Mesendoderm (in vitro differentiated cells): ENCODE measurements around the gene COQ10A.

Source experiments
- DNase-seq: peaks from one replicate; pipeline ENCODE4 v3.0.0; 2013
- H2AK5ac ChIP-seq: 2 replicates; pipeline ENCODE4 v1.6.1; 2013; ENCODE audit warnings: low read length, inconsistent platforms
- H2BK120ac ChIP-seq: 2 replicates; pipeline ENCODE4 v1.6.1; 2013; ENCODE audit warnings: low read depth, mild to moderate bottlenecking, low read length, moderate library complexity, mixed read lengths
- H2BK15ac ChIP-seq: replicated peaks from 2 replicates; pipeline ENCODE4 v1.6.1; 2013; ENCODE audit warnings: low read depth, mild to moderate bottlenecking, moderate library complexity
- H2BK5ac ChIP-seq: 2 replicates; pipeline ENCODE4 v1.6.1; 2013; ENCODE audit warnings: low read length, inconsistent platforms
- H3K18ac ChIP-seq: 2 replicates; pipeline ENCODE4 v1.6.1; 2013; ENCODE audit warnings: mild to moderate bottlenecking, low read length, mixed read lengths
- H3K23ac ChIP-seq: one replicate; pipeline ENCODE4 v1.6.1; 2013; ENCODE audit warnings: low read length
- H3K27ac ChIP-seq: 2 replicates; pipeline ENCODE4 v1.5.1; 2013; ENCODE audit warnings: low read depth, mild to moderate bottlenecking, inconsistent platforms, low read length, moderate library complexity
- H3K27me3 ChIP-seq: 2 replicates; pipeline ENCODE4 v1.6.1; 2013; ENCODE audit warnings: low read length, control low read depth, mild to moderate bottlenecking, inconsistent platforms; ENCODE audit not compliant: insufficient read depth, poor library complexity
- H3K36me3 ChIP-seq: 2 replicates; pipeline ENCODE4 v1.6.1; 2013; ENCODE audit warnings: low read length, inconsistent platforms; ENCODE audit not compliant: control insufficient read depth, insufficient read depth
- H3K4ac ChIP-seq: one replicate; pipeline ENCODE4 v1.6.1; 2013; ENCODE audit warnings: low read depth, mild to moderate bottlenecking, low read length, moderate library complexity
- H3K4me1 ChIP-seq: 2 replicates; pipeline ENCODE4 v1.6.1; 2013; ENCODE audit warnings: low read depth, low read length, inconsistent platforms; ENCODE audit not compliant: control insufficient read depth
- H3K4me2 ChIP-seq: 2 replicates; pipeline ENCODE4 v1.6.1; 2013; ENCODE audit warnings: low read length
- H3K4me3 ChIP-seq: 2 replicates; pipeline ENCODE4 v1.5.1; 2013; ENCODE audit warnings: mild to moderate bottlenecking, low read length
- H3K56ac ChIP-seq: one replicate; pipeline ENCODE4 v1.6.1; 2013; ENCODE audit warnings: low read length
- H3K79me1 ChIP-seq: 2 replicates; pipeline ENCODE4 v1.6.1; 2013; ENCODE audit warnings: low read length, inconsistent platforms
- H3K79me2 ChIP-seq: 2 replicates; pipeline ENCODE4 v1.6.1; 2013; ENCODE audit warnings: mild to moderate bottlenecking, low read length; ENCODE audit not compliant: control insufficient read depth, insufficient read depth
- H3K9ac ChIP-seq: 2 replicates; pipeline ENCODE4 v1.6.1; 2013; ENCODE audit warnings: low read length, inconsistent platforms
- H4K5ac ChIP-seq: one replicate; pipeline ENCODE4 v1.6.1; 2013; ENCODE audit warnings: low read length
- H4K8ac ChIP-seq: one replicate; pipeline ENCODE4 v1.6.1; 2013; ENCODE audit warnings: low read depth, mild to moderate bottlenecking, control low read depth, low read length, moderate library complexity
- WGBS: extraction: QIAGEN DNeasy Blood & Tissue Kit; methylation state at CpG from one replicate; pipeline ENCODE4 v1.1.7; 2013; ENCODE audit warnings: low lambda C conversion rate, missing lambda C conversion rate; ENCODE audit not compliant: insufficient coverage; ENCODE audit errors: extremely low coverage; 5-methylcytosine and 5-hydroxymethylcytosine counted together

The COQ10A gene

DNA sequence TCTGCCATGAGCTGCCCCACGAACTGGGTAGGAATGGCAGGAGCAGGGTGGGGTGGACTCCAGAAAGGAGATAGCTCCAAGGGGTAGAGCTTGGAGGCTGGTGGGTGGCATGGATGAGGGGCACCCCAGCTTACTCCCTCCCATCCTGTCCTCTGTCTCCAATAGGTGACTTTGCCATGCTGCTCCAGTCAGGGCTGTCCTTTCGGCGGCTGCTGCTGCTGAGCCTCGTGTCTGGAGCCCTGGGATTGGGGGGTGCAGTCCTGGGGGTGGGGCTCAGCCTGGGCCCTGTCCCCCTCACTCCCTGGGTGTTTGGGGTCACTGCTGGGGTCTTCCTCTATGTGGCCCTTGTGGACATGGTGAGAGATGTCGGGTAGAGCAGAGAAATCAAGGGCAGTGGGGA lies 29.8 kb upstream of the COQ10A start:
- Histone ChIP-seq H3K27me3 (no peaks in the 10 kb centered on the region), H2BK120ac (no peak overlapping the region), H2BK5ac (no peak overlapping the region), H3K36me3 (no peaks in the 10 kb centered on the region), H2AK5ac (no peak overlapping the region), H3K9ac (no peak overlapping the region), H3K27ac (no peak overlapping the region), H3K56ac (no peak overlapping the region), H3K23ac (no peak overlapping the region), H2BK15ac (no peak overlapping the region), H3K4me2 (no peak overlapping the region), H3K4me1 (no peaks in the 10 kb centered on the region), H3K4me3 (no peak overlapping the region), H4K8ac (no peak overlapping the region), H3K79me2 (no peaks in the 10 kb centered on the region), H3K79me1 (no peaks in the 10 kb centered on the region), H3K18ac (no peak overlapping the region), H4K5ac (no peak overlapping the region), H3K4ac (no peak overlapping the region)
- DNase-seq: no peak
- no CpG with 5 or more reads among the region's 5 CpGs for WGBS

DNA sequence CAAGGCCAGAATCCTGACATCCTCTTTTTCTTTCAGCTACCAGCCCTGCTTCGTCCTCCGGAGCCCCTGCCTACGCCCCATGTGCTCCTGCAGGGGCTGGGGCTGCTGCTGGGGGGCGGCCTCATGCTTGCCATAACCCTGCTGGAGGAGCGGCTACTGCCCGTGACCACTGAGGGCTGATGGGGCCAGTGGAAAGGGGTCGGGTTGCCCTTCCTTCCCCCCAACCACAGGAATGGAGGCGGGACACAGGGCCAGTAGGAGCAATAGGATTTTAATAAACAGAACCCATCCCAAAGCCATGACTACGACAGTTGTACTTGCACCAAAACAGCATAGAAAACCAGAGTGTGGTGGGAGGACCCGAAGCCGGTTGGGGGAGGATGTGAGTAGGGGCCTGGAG lies 29.2 kb upstream of the COQ10A start:
- Histone ChIP-seq H3K36me3 (no peaks in the 10 kb centered on the region), H3K9ac (no peak overlapping the region), H3K56ac (no peak overlapping the region), H3K18ac (no peak overlapping the region), H4K8ac (no peak overlapping the region), H3K79me1 (no peaks in the 10 kb centered on the region), H3K79me2 (no peaks in the 10 kb centered on the region), H3K27ac (no peak overlapping the region), H2BK15ac (no peak overlapping the region), H3K4me2 (no peak overlapping the region), H3K27me3 (no peaks in the 10 kb centered on the region), H2BK5ac (no peak overlapping the region), H2BK120ac (no peak overlapping the region), H3K4ac (no peak overlapping the region), H3K23ac (no peak overlapping the region), H2AK5ac (no peak overlapping the region), H3K4me3 (no peak overlapping the region), H3K4me1 (no peaks in the 10 kb centered on the region), H4K5ac (no peak overlapping the region)
- no CpG with 5 or more reads among the region's 11 CpGs for WGBS
- DNase-seq: peak; percentile 23

DNA sequence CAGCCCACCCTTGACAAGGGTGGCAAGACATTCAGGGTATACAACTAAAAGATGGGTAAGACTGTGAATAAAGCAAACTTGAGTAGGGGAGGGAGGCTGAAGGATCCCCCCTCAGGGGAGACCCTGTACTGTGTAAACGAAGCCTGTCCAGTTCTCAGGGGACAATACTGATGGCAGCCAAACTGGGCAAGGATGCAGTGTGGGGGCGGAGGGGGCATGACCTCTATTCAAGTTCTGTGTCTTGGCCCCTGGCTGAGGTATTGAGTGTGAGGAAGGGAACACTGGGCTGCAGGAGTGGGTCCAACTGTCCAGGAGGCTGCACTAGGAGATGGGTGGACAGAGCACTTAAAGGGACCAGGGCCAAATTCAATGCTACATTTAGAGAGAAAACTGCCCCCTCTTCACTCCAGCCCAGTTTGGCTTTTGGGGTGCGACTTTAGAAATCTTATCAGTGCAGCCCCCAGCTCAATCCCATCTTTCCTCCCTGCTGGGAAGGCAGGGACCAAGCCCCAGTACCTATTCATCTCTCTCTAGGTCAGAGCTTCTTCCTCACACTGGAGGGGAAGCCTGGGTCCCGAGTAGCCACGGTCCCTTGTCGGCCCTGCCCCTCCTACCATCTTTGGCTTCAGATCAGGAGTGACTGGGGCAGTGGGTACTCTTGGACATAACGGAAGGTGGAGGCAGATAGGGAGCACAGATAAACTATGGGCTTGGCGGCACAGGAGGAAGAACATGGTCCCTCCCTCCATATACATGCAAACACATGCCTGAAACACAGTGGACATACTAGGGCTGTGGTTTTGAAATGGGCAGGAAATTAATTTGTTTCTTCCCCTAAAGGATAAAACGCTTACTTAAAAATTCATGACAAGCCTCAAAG lies 25.1 kb upstream of the COQ10A start:
- Histone ChIP-seq H2BK120ac (no peak overlapping the region), H3K4me2 (no peak overlapping the region), H3K4ac (no peak overlapping the region)

DNA sequence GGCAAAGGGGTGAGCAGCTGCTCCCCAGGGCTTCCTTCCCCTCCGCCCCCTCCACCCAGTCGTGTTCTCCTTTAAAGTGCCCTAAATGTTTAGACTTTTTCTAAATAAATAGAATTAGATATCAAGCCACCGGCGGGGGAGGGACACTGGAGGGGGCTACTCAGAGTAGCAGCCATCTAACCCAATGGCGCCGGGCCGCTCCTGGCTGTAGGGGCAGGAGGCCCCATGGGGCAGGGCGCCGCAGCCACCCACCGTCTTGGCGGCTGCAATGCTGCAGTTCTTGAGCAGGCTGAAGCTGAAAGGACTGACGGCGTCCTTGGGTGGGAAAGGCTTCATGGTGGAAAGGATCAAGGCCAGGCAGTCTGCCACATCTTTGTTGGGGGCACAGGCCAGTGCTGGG lies 23.8 kb upstream of the COQ10A start:
- Histone ChIP-seq H3K18ac (no peak overlapping the region), H4K5ac (no peak overlapping the region), H3K27me3 (no peaks in the 10 kb centered on the region), H3K27ac (no peak overlapping the region), H4K8ac (no peak overlapping the region), H3K36me3 (peaks cover 25% of the 10 kb centered on the region), H3K4ac (no peak overlapping the region), H3K4me2 (no peak overlapping the region), H3K23ac (no peak overlapping the region), H3K4me3 (no peak overlapping the region), H2BK15ac (no peak overlapping the region), H3K9ac (no peak overlapping the region), H2BK5ac (no peak overlapping the region), H3K56ac (no peak overlapping the region), H3K79me1 (no peaks in the 10 kb centered on the region), H3K79me2 (no peaks in the 10 kb centered on the region), H3K4me1 (no peaks in the 10 kb centered on the region), H2BK120ac (no peak overlapping the region), H2AK5ac (no peak overlapping the region)
- no peak for DNase-seq
- whole genome bisulfite sequencing: no CpG with 5 or more reads among the region's 13 CpGs

More for the DNA sequence above, 25.1 kb upstream of the COQ10A start:
- no peaks in the 10 kb centered on the region for H3K79me1 ChIP-seq
- no peaks in the 10 kb centered on the region for H3K4me1 ChIP-seq
- H3K27me3 ChIP-seq: no peaks in the 10 kb centered on the region
- H3K23ac ChIP-seq: no peak overlapping the region
- no peak overlapping the region for H2BK5ac ChIP-seq
- no peaks in the 10 kb centered on the region for H3K79me2 ChIP-seq
- no peak overlapping the region for H3K56ac ChIP-seq
- no peak overlapping the region for H3K18ac ChIP-seq
- no peak overlapping the region for H2BK15ac ChIP-seq
- H3K9ac ChIP-seq: no peak overlapping the region
- H4K5ac ChIP-seq: no peak overlapping the region
- peaks cover 21% of the 10 kb centered on the region for H3K36me3 ChIP-seq
- WGBS: no CpG with 5 or more reads among the region's 9 CpGs
- no peak overlapping the region for H3K4me3 ChIP-seq
- no peak for DNase-seq
- no peak overlapping the region for H2AK5ac ChIP-seq
- no peak overlapping the region for H3K27ac ChIP-seq
- no peak overlapping the region for H4K8ac ChIP-seq

DNA sequence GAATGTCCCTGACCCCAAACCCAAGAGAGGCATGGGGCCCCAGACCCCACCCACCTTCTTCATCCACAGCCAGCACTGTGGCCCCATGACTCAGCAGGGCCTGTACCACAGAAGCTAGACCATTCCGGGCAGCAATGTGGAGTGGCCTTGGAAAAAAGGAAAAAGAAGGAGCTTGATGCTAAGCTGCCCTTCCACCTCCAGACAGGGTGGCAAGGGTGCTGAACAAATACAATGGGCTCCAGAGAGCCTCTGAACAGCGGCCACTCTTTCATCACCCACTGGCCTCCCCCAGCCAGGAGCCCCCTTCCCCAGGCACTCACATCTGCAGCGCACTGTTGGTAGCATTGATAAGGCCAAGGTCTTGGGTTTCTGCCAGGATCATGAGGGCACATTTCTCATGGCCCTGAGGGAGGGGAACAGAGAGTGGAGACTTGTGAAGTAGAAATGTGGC lies 23.0 kb upstream of the COQ10A start:
- no peak overlapping the region for H3K4me3 ChIP-seq
- no CpG with 5 or more reads among the region's 3 CpGs for WGBS
- H2BK120ac ChIP-seq: no peak overlapping the region
- H3K4ac ChIP-seq: no peak overlapping the region
- H3K56ac ChIP-seq: no peak overlapping the region
- H3K18ac ChIP-seq: no peak overlapping the region
- no peak overlapping the region for H2BK5ac ChIP-seq
- H3K79me2 ChIP-seq: no peaks in the 10 kb centered on the region
- H3K9ac ChIP-seq: no peak overlapping the region
- H3K27me3 ChIP-seq: no peaks in the 10 kb centered on the region
- DNase-seq: no peak
- H3K4me2 ChIP-seq: no peak overlapping the region
- no peak overlapping the region for H3K27ac ChIP-seq
- H2AK5ac ChIP-seq: no peak overlapping the region
- no peak overlapping the region for H4K8ac ChIP-seq
- peaks cover 31% of the 10 kb centered on the region for H3K36me3 ChIP-seq
- no peak overlapping the region for H2BK15ac ChIP-seq
- no peak overlapping the region for H3K23ac ChIP-seq
- no peaks in the 10 kb centered on the region for H3K4me1 ChIP-seq
- H4K5ac ChIP-seq: no peak overlapping the region
- no peaks in the 10 kb centered on the region for H3K79me1 ChIP-seq

DNA sequence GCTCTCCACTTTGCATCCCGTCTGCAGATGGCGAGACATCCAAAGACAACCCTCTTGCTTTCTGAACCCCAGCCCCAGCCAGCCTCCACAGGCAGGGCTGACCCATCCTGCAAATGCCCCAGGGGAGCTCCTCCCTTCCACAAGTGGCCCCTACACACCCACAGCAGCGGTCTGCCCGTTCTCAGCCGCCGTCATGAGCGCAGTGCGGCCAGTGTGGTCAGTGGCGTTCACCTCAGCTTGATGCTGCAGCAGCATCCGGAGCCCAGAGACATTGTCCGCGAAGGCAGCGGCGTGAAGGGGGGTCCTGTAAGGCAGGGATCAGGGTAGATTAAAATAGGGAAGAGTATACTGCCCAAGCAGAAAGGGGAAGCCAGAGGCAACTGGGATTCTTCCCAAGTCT lies 22.2 kb upstream of the COQ10A start:
- H3K27ac ChIP-seq: no peak overlapping the region
- no peak overlapping the region for H3K4ac ChIP-seq
- H4K5ac ChIP-seq: no peak overlapping the region
- no peak overlapping the region for H3K4me3 ChIP-seq
- no peak overlapping the region for H2AK5ac ChIP-seq
- DNase-seq: no peak
- H3K56ac ChIP-seq: no peak overlapping the region
- H3K36me3 ChIP-seq: peaks cover 34% of the 10 kb centered on the region
- no CpG with 5 or more reads among the region's 14 CpGs for WGBS
- no peak overlapping the region for H3K18ac ChIP-seq
- H2BK120ac ChIP-seq: no peak overlapping the region
- H3K79me1 ChIP-seq: no peaks in the 10 kb centered on the region
- no peaks in the 10 kb centered on the region for H3K4me1 ChIP-seq
- H3K79me2 ChIP-seq: no peaks in the 10 kb centered on the region
- H2BK5ac ChIP-seq: no peak overlapping the region
- H4K8ac ChIP-seq: no peak overlapping the region
- no peaks in the 10 kb centered on the region for H3K27me3 ChIP-seq
- no peak overlapping the region for H3K9ac ChIP-seq
- no peak overlapping the region for H3K23ac ChIP-seq
- H2BK15ac ChIP-seq: no peak overlapping the region
- no peak overlapping the region for H3K4me2 ChIP-seq
